GM12878 (cell line): ENCODE measurements around the gene EXPH5. TPM values are rescaled to one million over a fixed set of nuclear protein-coding genes. Genes with fewer than 3 reads are reported as not detected.

Source experiments
- ATAC-seq: fragments of 200-7000 bp; cut with Tn5 transposase; 3 replicates; pipeline ENCODE4 v1.9.1; 2020; ENCODE audit warnings: mild to moderate bottlenecking, moderate library complexity
- BruUV-seq: library from RNA; stranded (reverse); fragments of 400-500 nt; replicated peaks from 2 replicates; lab custom pipeline; 2021; lab: Mats Ljungman, UMichigan
- CTCF ChIA-PET: fragments of 300-600 bp; sonication (Branson Sonifier 250); formaldehyde crosslinking; extraction: SDS; loops from one replicate; lab custom pipeline; 2021; ENCODE audit warnings: inconsistent platforms; lab: Yijun Ruan, JAX
- POLR2A ChIA-PET: fragments of 350-600 bp; formaldehyde crosslinking; extraction: SDS; loops from one replicate; lab custom pipeline; 2021; ENCODE audit warnings: inconsistent platforms; lab: Charles Lee
- RAD21 ChIA-PET: fragments of 300-600 bp; sonication (Branson Sonifier 250); formaldehyde crosslinking; loops from one replicate; lab custom pipeline; 2023; ENCODE audit warnings: antibody characterized with exemption; ENCODE audit not compliant: unreplicated experiment; lab: Charles Lee
- SMC1A ChIA-PET: fragments of 300-600 bp; sonication (Branson Sonifier 250); formaldehyde crosslinking; loops from one replicate; lab custom pipeline; 2023; ENCODE audit not compliant: unreplicated experiment, uncharacterized antibody; lab: Charles Lee
- DNase-seq: peaks from one replicate; pipeline ENCODE4 v3.0.0-alpha.2; 2011; ENCODE audit warnings: low read depth, low spot score
- FAIRE-seq: peaks from 3 replicates; lab custom pipeline; 2011; peaks lifted over from hg19 to GRCh38; lab: Jason Lieb, UNC
- H2AFZ ChIP-seq: 2 replicates; pipeline ENCODE4 v1.6.0; 2011; ENCODE audit warnings: low read depth, low read length, control low read depth; ENCODE audit not compliant: control insufficient read depth
- H3K27ac ChIP-seq: 2 replicates; pipeline ENCODE4 v1.5.1; 2011; ENCODE audit warnings: control low read depth; ENCODE audit not compliant: control insufficient read depth, insufficient read depth
- H3K27me3 ChIP-seq, 2 experiments: replicated peaks in 1 of 2; 2 replicates each; pipeline versions ENCODE4 v1.6.0 to v1.6.1; 2011; ENCODE audit warnings: low read length in 1 of 2; ENCODE audit not compliant: control insufficient read depth in 2 of 2, insufficient read depth in 2 of 2
- H3K36me3 ChIP-seq, 2 experiments: 2 replicates each; pipeline ENCODE4 v1.5.1; 2011; ENCODE audit warnings: low read length in 1 of 2; ENCODE audit not compliant: control insufficient read depth in 2 of 2, insufficient read depth in 2 of 2
- H3K4me1 ChIP-seq: 2 replicates; pipeline ENCODE4 v1.6.1; 2011; ENCODE audit warnings: mild to moderate bottlenecking, low read length, moderate library complexity, mixed read lengths; ENCODE audit not compliant: control insufficient read depth, insufficient read depth
- H3K4me2 ChIP-seq: 2 replicates; pipeline ENCODE4 v1.6.0; 2011; ENCODE audit warnings: control low read depth; ENCODE audit not compliant: control insufficient read depth, insufficient read depth
- H3K4me3 ChIP-seq: fragments of 200-600 bp; sonication (generic); 2 replicates; pipeline ENCODE4 v1.5.1; 2016
- H3K79me2 ChIP-seq: 2 replicates; pipeline ENCODE4 v1.6.0; 2011; ENCODE audit warnings: low read length; ENCODE audit not compliant: control insufficient read depth, insufficient read depth
- H3K9ac ChIP-seq: 2 replicates; pipeline ENCODE4 v1.8.0; 2011; ENCODE audit warnings: low read length, control low read depth, mixed read lengths; ENCODE audit not compliant: control insufficient read depth, insufficient read depth
- H3K9me3 ChIP-seq: replicated peaks from 3 replicates; pipeline ENCODE4 v1.5.1; 2011; ENCODE audit warnings: mild to moderate bottlenecking, low read length; ENCODE audit not compliant: control insufficient read depth, insufficient read depth
- H4K20me1 ChIP-seq: 2 replicates; pipeline ENCODE4 v1.6.0; 2011; ENCODE audit not compliant: control insufficient read depth, insufficient read depth
- DPF2 ChIP-seq: fragments of 450-650 bp; IDR thresholded peaks from 2 replicates; pipeline ENCODE4 v1.6.1; 2017; ENCODE audit warnings: mild to moderate bottlenecking
- EED ChIP-seq: sonication (generic); IDR thresholded peaks from 2 replicates; pipeline ENCODE4 v1.6.1; 2016; ENCODE audit warnings: antibody characterized with exemption, low read depth
- GATAD2B ChIP-seq: fragments of 450-650 bp; conservative IDR thresholded peaks from 2 replicates; pipeline ENCODE4 v1.6.1; 2017; ENCODE audit warnings: low read depth, mild to moderate bottlenecking, moderate library complexity
- HSF1 ChIP-seq: fragments of 150-350 bp; IDR thresholded peaks from 2 replicates; pipeline ENCODE4 v1.6.1; 2014; ENCODE audit warnings: mild to moderate bottlenecking, low read depth, low read length
- MLLT1 ChIP-seq: fragments of 450-650 bp; IDR thresholded peaks from 2 replicates; pipeline ENCODE4 v1.6.1; 2016; ENCODE audit warnings: mild to moderate bottlenecking
- MYC ChIP-seq: IDR thresholded peaks from 2 replicates; pipeline ENCODE4 v1.6.1; 2011; ENCODE audit warnings: mild to moderate bottlenecking, low read length, moderate library complexity, inconsistent platforms; ENCODE audit not compliant: insufficient read depth, insufficient replicate concordance, insufficient read length, severe bottlenecking
- POLR2A ChIP-seq: IDR thresholded peaks from 2 replicates; pipeline ENCODE4 v1.6.1; 2011; ENCODE audit warnings: low read depth, mild to moderate bottlenecking, low read length
- POLR2AphosphoS5 ChIP-seq: IDR thresholded peaks from 2 replicates; pipeline ENCODE4 v1.6.1; 2011; ENCODE audit warnings: mild to moderate bottlenecking, low read length, inconsistent platforms
- STAT1 ChIP-seq: fragments of 450-650 bp; conservative IDR thresholded peaks from 2 replicates; pipeline ENCODE4 v1.6.1; 2014; ENCODE audit warnings: antibody characterized with exemption, mild to moderate bottlenecking
- SUZ12 ChIP-seq: fragments of 200-600 bp; sonication (generic); IDR thresholded peaks from one replicate; pipeline ENCODE4 v1.6.1; 2018; ENCODE audit warnings: antibody characterized with exemption, mild to moderate bottlenecking; ENCODE audit not compliant: unreplicated experiment
- YY1 ChIP-seq: IDR thresholded peaks from 2 replicates; pipeline ENCODE4 v1.6.1; 2011; ENCODE audit warnings: low read depth, mild to moderate bottlenecking, low read length
- ZNF384 ChIP-seq: IDR thresholded peaks from 2 replicates; pipeline ENCODE4 v1.6.1; 2012; ENCODE audit warnings: low read depth, mild to moderate bottlenecking, low read length, improper control_type of control experiment, borderline replicate concordance
- WGBS: methylation state at CpG from one replicate; pipeline ENCODE4 v1.1.6; 2016; ENCODE audit warnings: low lambda C conversion rate; ENCODE audit not compliant: insufficient replicate concordance, insufficient coverage; ENCODE audit errors: missing lambda C conversion rate; 5-methylcytosine and 5-hydroxymethylcytosine counted together
- in situ Hi-C: fragments of 300-500 bp; cut with MboI; formaldehyde crosslinking; loops from 9 replicates; pipeline ENCODE4 v1.14.3; 2018; ENCODE audit warnings: mixed read lengths
- intact Hi-C: fragments of 100-400 bp; cut with micrococcal nuclease; formaldehyde crosslinking; loops from one replicate; pipeline ENCODE4 v1.14.2; 2022; ENCODE audit not compliant: unreplicated experiment
- polyA plus RNA-seq, 11 experiments: library from polyadenylated mRNA; depleted of rRNA in 4 of 11; unstranded in 6 of 11; stranded (reverse) in 5 of 11; fragments of >200 nt; fragmentation: Nextera tagmentation in 4 of 11; fragmentation: Illumina TruSeq in 1 of 11; extraction: Ambion mirVana in 4 of 11; extraction: Trizol in 1 of 11; gene quantifications; 1 replicate in 1 of 11; 2 replicates in 10 of 11; pipeline versions ENCODE4 v1.2.1 to v1.2.3, GENCODE V29; 2011 to 2016; ENCODE audit warnings: inconsistent platforms in 2 of 11, missing spikeins in 2 of 11, low read depth in 1 of 11
- total RNA-seq, 4 experiments: library from RNA; depleted of rRNA in 3 of 4; stranded (reverse); fragments of >200 nt in 3 of 4; fragmentation: Illumina TruSeq in 1 of 4; extraction: Trizol in 1 of 4; gene quantifications; 2 replicates each; pipeline versions ENCODE4 v1.2.1 to v1.2.3, GENCODE V29; 2013 to 2021

The EXPH5 gene
- total and polyA plus RNA-seq, 10 of the 15 experiments (the other 5 are each of a cell fraction or from before 2014, with no cell fraction given): 0.69 to 11.1 (median 4.3) TPM

GRCh38 chr11:108569896-108570295 is 23.7 kb downstream of the EXPH5 start:
- ChIA-PET POLR2A (interaction anchor here (0.9 to 1.8 kb wide), 4 partner anchors 11 to 61 kb away, joined by 3 to 5 read pairs (median 3); no protein-coding TSS in a partner anchor), RAD21 (no interaction called here), CTCF (interaction anchor here (0.5 to 1.1 kb wide), 3 partner anchors 10 to 52 kb away, joined by 3 to 4 read pairs (median 3); no protein-coding TSS in a partner anchor), SMC1A (interaction anchor here (0.6 to 2.3 kb wide), 4 partner anchors 12 to 274 kb away, joined by 3 to 9 read pairs (median 3); no protein-coding TSS in a partner anchor)
- Histone ChIP-seq H3K36me3 (no peaks in the 10 kb centered on the region), H3K9ac (no peak overlapping the region), H3K9me3 (peaks cover 2% of the 10 kb centered on the region; the same call in 1 of the 3 replicates), H3K27ac (no peak overlapping the region), H3K4me3 (no peak overlapping the region), H3K79me2 (no peaks in the 10 kb centered on the region), H2AFZ (no peak overlapping the region), H3K27me3 (no peaks in the 10 kb centered on the region), H4K20me1 (no peaks in the 10 kb centered on the region), H3K4me2 (no peak overlapping the region), H3K4me1 (no peaks in the 10 kb centered on the region)
- no peak for DNase-seq
- TF ChIP-seq MLLT1 (no peak), DPF2 (no peak), GATAD2B (no peak), MYC (no peak), POLR2AphosphoS5 (no peak), YY1 (no peak), POLR2A (no peak), EED (no peak), SUZ12 (no peak), STAT1 (no peak), ZNF384 (no peak), HSF1 (no peak)
- no TSS peak for BruUV-seq
- FAIRE-seq: no peak
- ATAC-seq: no peak
- in situ Hi-C loops (no loop called here), intact Hi-C loops (no loop called here)
- WGBS: 95% methylated on average over 1 of the region's 1 CpG
